GM12873 (cell line): ENCODE data around the gene EXOC2.

ENCODE experiments used
- TF ChIP-seq, protein P1 (sequence below): IDR thresholded peaks from 2 replicates; pipeline ENCODE4 v1.5.1; 2012; ENCODE audit warnings: low read depth, mild to moderate bottlenecking, moderate library complexity, low read length, control low read depth; ENCODE audit not compliant: insufficient read depth; ENCODE audit errors: missing control alignments

The EXOC2 gene

DNA sequence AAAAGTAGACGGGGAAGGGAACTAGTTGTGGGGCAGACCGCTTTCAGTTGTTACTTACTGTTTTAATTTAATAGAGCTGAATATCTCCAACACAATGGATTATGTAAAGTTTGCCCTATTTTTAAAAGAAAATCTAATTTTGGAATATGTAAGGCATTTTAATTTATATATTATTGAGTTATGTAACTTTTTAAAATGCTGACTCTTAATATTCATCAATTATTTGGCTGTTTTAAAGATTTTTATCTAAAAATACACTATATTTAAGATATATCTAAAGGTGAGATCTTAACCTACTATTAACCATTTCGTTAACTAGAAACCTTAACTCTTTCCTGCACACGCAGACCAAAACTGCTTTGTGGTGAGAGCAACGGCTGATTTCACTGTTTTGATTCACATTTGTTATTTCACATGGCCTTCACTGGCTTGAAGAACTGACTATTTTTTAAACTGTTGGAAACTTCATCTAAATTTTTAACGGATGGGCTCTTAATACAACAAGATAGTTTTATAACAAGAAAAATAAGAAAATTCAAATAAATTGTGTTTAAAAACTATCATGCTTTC lies 123.9 kb downstream of the EXOC2 start:
- TF ChIP-seq, protein P1, sequence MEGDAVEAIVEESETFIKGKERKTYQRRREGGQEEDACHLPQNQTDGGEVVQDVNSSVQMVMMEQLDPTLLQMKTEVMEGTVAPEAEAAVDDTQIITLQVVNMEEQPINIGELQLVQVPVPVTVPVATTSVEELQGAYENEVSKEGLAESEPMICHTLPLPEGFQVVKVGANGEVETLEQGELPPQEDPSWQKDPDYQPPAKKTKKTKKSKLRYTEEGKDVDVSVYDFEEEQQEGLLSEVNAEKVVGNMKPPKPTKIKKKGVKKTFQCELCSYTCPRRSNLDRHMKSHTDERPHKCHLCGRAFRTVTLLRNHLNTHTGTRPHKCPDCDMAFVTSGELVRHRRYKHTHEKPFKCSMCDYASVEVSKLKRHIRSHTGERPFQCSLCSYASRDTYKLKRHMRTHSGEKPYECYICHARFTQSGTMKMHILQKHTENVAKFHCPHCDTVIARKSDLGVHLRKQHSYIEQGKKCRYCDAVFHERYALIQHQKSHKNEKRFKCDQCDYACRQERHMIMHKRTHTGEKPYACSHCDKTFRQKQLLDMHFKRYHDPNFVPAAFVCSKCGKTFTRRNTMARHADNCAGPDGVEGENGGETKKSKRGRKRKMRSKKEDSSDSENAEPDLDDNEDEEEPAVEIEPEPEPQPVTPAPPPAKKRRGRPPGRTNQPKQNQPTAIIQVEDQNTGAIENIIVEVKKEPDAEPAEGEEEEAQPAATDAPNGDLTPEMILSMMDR = no peak

DNA sequence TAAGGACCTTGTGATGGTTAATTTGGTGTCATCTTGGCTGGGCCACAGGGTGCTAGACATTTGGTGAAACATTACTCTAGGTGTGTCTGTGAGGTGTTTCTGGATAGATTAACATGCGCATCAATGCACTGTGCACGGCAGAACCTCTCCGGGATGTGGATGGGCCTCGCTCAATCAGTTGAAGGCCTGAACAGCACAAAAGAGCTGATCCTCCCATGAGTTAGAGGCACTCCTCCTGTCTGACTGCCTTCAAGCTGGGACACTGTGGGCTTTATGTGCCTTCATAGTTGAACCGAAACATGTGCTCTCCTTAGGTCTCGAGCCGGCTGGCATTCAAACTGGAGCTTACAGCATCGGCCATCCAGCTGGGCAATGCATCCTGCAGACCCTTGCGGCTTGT lies 124.9 kb downstream of the EXOC2 start:
- TF ChIP-seq, protein P1 = no peak

DNA sequence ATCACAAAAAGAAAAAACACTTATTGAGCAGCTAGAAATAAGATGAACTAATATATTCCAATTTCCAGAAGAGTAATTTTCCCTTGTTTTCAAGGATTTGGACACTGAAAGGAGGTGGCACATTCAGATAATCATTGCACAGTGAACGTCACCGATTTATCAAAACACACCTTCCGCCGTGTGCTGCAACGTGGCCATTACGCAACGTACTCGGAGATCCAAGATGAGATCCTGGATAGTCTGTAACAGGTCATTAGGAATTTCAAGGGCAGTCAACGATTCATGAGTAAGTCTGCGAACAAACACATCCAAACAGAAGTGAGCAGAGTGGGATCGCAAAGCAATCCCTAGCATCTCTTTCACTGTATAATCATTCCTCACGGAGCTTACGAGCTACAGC lies 129.1 kb downstream of the EXOC2 start:
- TF ChIP-seq, protein P1 = no peak

DNA sequence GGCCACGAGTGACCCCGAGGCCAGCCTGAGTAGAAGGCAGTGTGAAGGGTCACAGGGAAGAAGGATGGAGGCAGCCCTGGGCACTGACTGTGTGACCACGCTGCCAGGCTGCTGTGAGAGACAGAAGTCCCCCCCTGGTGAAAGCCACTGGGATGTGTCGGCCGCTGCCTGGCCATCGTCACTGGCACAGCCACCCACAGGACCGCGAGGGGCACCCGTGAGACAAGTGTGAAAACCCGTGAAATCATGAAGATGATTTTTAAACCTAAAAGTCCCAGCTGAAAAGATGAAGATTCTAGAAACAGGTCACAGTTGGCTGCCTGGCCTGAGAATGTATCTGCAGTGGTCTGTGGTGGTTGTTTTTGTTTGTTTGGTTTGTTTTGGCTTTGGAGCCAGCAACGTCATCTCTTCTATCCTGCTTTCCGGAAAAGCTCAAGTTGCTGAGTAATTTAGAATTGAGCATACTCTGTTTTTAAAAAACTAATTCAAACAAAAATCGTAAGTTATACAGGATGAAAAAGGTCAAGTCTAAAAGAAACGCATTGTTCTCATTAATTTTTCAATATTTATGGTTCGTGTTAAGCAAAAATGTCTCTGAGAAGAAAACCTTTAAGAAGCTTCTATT lies 130.8 kb downstream of the EXOC2 start:
- TF ChIP-seq, protein P1 = no peak

DNA sequence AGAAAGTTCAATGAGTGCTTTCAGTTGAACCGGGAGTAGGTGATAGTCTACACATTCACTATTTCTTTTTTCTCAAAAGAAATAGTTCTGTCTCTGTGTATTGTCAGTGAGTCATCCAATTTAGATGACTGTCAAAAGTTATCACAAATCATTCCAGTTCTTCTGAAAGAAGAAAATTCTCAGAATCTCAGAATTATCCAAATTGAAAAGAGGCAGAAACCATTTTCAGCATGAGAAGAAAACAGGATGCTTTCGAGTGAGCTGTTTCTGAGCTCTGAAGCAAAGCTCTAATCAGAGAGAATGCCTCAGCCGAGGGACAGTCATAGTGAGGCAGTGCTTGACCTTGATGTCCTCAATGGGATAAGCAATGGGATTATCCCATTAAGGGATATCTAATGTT lies 134.0 kb downstream of the EXOC2 start:
- TF ChIP-seq, protein P1 = no peak

DNA sequence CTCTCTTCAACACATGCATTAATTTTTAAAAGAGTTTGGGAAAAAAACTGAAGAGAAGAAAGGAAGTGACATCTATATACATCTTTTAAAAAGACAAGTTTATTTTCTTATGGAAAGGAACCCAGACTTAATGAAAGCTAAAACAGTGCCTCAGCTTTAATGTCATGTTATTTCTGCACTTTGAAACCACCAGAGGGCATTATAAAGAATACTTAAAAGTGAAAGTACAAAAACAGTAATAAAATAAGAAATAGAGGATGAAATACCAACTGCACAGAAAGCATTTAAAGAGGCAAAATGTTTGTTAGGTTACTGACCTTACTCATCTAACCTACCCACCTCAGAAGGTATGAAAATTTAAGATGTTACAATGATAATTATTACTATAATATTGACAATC lies 134.8 kb downstream of the EXOC2 start:
- TF ChIP-seq, protein P1 = peak; percentile 9

DNA sequence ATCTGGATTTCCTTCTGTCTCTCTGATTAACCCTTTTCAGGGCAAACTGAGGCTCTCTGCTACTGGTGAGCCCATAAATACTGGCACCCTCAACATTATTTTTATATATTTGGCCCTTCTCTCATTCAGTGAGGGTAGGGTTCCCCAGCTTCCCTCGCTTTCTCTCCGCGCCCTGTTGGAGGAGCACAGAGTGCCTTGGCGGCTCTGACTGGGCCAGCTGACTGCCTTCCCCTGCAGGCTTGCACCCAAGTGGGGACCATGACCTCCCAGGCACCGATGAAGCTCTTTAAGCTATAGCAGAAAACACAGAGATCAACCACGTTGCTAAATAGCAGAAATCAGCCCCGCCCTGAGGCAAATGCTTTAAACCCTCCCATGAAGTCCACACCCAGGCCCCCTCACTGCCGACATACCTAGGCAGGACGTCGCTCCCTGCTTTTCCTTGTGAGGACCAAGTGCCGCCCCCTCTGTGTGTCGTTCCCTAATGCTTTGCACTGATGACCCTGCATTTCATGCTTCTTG lies 141.0 kb downstream of the EXOC2 start:
- TF ChIP-seq, protein P1 = no peak
